ENCODE results near the gene ZNF177.

GRCh38 chr19:9407827-9408226 is 45.0 kb downstream of the ZNF177 start:
- TF ChIP-seq YY1 (IDR thresholded peaks at IDR 0.05; ENCODE audit: insufficient read depth, insufficient read length) (no peak), SUZ12 (IDR thresholded peaks at IDR 0.05; ENCODE audit: extremely low read depth, insufficient read depth, insufficient read length) (no peak)

Data from NT2/D1 (cell line).